Gastrocnemius medialis (tissue), 4 donors: ENCODE measurements around the gene HOXB5.

Source experiments
- POLR2A ChIP-seq, 2 donors: fragments of 450-650 bp; IDR thresholded peaks; one replicate each; pipeline ENCODE4 v1.6.1; 2017; ENCODE audit warnings: antibody characterized with exemption in 2 of 2, mild to moderate bottlenecking in 2 of 2, moderate library complexity in 2 of 2
- TF ChIP-seq, protein P1 (sequence below), 5 experiments: fragments of 450-650 bp in 3 of 5; fragments of 200-600 bp in 2 of 5; sonication (generic) in 2 of 5; IDR thresholded peaks in 4 of 5; conservative IDR thresholded peaks in 1 of 5; 1 replicate in 4 of 5; 2 replicates in 1 of 5; pipeline ENCODE4 v1.5.1; 2016 to 2019; ENCODE audit warnings: antibody characterized with exemption in 5 of 5, mild to moderate bottlenecking in 3 of 5, moderate library complexity in 3 of 5

DNA sequence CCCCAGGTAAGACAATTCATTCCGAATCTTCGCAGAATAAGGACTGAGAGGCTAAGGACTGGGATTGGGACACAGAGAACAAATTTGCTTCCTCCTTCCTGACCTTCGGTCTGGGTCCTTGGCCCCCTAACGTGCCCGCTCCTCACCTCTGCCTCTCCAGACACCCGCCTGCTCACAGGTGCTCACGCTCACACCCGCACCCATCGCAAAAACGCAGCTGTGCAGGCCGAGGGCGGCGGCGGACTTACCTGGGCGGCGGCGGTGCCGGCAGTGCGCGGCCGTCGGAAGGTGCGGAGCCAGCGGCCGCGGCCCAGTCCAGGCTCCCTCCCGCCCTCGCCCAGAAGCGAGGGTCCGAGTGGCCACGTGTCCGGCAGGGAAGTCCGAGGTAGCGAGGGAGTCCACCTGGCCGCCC is 39.7 kb upstream of the HOXB5 start:
- TF ChIP-seq, protein P1, sequence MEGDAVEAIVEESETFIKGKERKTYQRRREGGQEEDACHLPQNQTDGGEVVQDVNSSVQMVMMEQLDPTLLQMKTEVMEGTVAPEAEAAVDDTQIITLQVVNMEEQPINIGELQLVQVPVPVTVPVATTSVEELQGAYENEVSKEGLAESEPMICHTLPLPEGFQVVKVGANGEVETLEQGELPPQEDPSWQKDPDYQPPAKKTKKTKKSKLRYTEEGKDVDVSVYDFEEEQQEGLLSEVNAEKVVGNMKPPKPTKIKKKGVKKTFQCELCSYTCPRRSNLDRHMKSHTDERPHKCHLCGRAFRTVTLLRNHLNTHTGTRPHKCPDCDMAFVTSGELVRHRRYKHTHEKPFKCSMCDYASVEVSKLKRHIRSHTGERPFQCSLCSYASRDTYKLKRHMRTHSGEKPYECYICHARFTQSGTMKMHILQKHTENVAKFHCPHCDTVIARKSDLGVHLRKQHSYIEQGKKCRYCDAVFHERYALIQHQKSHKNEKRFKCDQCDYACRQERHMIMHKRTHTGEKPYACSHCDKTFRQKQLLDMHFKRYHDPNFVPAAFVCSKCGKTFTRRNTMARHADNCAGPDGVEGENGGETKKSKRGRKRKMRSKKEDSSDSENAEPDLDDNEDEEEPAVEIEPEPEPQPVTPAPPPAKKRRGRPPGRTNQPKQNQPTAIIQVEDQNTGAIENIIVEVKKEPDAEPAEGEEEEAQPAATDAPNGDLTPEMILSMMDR (IDR thresholded peaks at IDR 0.05 in 4 of 5, conservative IDR thresholded peaks at IDR 0.05 in 1 of 5): no peak
- no peak for TF ChIP-seq POLR2A (IDR thresholded peaks at IDR 0.05)
